GM23338 (cell line): ENCODE data around the gene SMYD3. TPM values are rescaled to one million over a fixed set of nuclear protein-coding genes. Genes with fewer than 3 reads are reported as not detected.

Source experiments
- ATAC-seq: fragments of 200-7000 bp; cut with Tn5 transposase; 3 replicates; pipeline ENCODE4 v1.9.1; 2020
- DNase-seq: peaks from one replicate; pipeline ENCODE4 v3.0.0-alpha.2; 2015; ENCODE audit warnings: low spot score
- H2AFZ ChIP-seq: fragments of 200-600 bp; sonication (generic); 2 replicates; pipeline ENCODE4 v1.8.0; 2016; ENCODE audit warnings: antibody characterized with exemption, mild to moderate bottlenecking, moderate library complexity
- H3F3A ChIP-seq: fragments of 200-600 bp; sonication (generic); replicated peaks from 2 replicates; pipeline ENCODE4 v1.8.0; 2017; ENCODE audit warnings: antibody characterized with exemption, mixed run types, low read depth
- H3K27ac ChIP-seq: fragments of 200-600 bp; sonication (generic); 2 replicates; pipeline ENCODE4 v1.6.1; 2016; ENCODE audit warnings: low read depth
- H3K27me3 ChIP-seq: fragments of 200-600 bp; sonication (generic); 2 replicates; pipeline ENCODE4 v1.8.0; 2016; ENCODE audit warnings: mild to moderate bottlenecking, mixed run types, moderate library complexity; ENCODE audit not compliant: insufficient read depth
- H3K36me3 ChIP-seq: fragments of 200-600 bp; sonication (generic); 2 replicates; pipeline ENCODE4 v1.8.0; 2016; ENCODE audit warnings: mild to moderate bottlenecking; ENCODE audit not compliant: insufficient read depth
- H3K4me1 ChIP-seq: fragments of 200-600 bp; sonication (generic); 2 replicates; pipeline ENCODE4 v1.8.0; 2016; ENCODE audit warnings: mild to moderate bottlenecking, moderate library complexity; ENCODE audit not compliant: insufficient read depth
- H3K4me2 ChIP-seq: fragments of 200-600 bp; sonication (generic); 2 replicates; pipeline ENCODE4 v1.7.1; 2017; ENCODE audit warnings: mixed run types
- H3K4me3 ChIP-seq: fragments of 200-600 bp; sonication (generic); 2 replicates; pipeline ENCODE4 v1.6.1; 2016; ENCODE audit warnings: mixed run types
- H3K79me2 ChIP-seq: fragments of 200-600 bp; sonication (generic); replicated peaks from 2 replicates; pipeline ENCODE4 v1.8.0; 2017; ENCODE audit warnings: mild to moderate bottlenecking; ENCODE audit not compliant: insufficient read depth
- H3K9me2 ChIP-seq: fragments of 200-600 bp; sonication (generic); 2 replicates; pipeline ENCODE4 v1.8.0; 2017; ENCODE audit not compliant: insufficient read depth
- H4K20me1 ChIP-seq: fragments of 200-600 bp; sonication (generic); replicated peaks from 2 replicates; pipeline ENCODE4 v1.8.0; 2017; ENCODE audit warnings: mild to moderate bottlenecking; ENCODE audit not compliant: insufficient read depth
- H3K27ac Mint-ChIP-seq: 2 replicates; pipeline ENCODE4 v1.8.0; 2020; ENCODE audit warnings: inconsistent platforms, mild to moderate bottlenecking, moderate library complexity, mixed read lengths
- H3K27me3 Mint-ChIP-seq: 3 replicates; pipeline ENCODE4 v1.8.0; 2022; ENCODE audit warnings: low read depth, mild to moderate bottlenecking, moderate library complexity, mixed read lengths, inconsistent platforms; ENCODE audit not compliant: insufficient read depth, poor library complexity
- H3K36me3 Mint-ChIP-seq: 3 replicates; pipeline ENCODE4 v1.8.0; 2021; ENCODE audit warnings: low read depth, mild to moderate bottlenecking, inconsistent platforms, moderate library complexity, mixed read lengths
- H3K4me1 Mint-ChIP-seq: 3 replicates; pipeline ENCODE4 v1.8.0; 2020; ENCODE audit warnings: mild to moderate bottlenecking, inconsistent platforms, mixed read lengths
- H3K4me3 Mint-ChIP-seq: 3 replicates; pipeline ENCODE4 v1.8.0; 2021; ENCODE audit warnings: moderate library complexity, mild to moderate bottlenecking, inconsistent platforms, mixed read lengths
- H3K9me3 Mint-ChIP-seq: 3 replicates; pipeline ENCODE4 v1.8.0; 2020; ENCODE audit warnings: moderate library complexity, mild to moderate bottlenecking, inconsistent platforms, mixed read lengths
- CREB1 ChIP-seq: fragments of 250-450 bp; sonication (Bioruptor Pico); IDR thresholded peaks from 2 replicates; pipeline ENCODE4 v1.5.0; 2020; ENCODE audit warnings: low read depth, mild to moderate bottlenecking, moderate library complexity
- EZH2 ChIP-seq: fragments of 200-600 bp; sonication (generic); IDR thresholded peaks from one replicate; pipeline ENCODE4 v1.8.0; 2017; ENCODE audit warnings: antibody characterized with exemption, mild to moderate bottlenecking, low read depth; ENCODE audit not compliant: unreplicated experiment
- EZH2phosphoT487 ChIP-seq: fragments of 200-600 bp; sonication (generic); IDR thresholded peaks from one replicate; pipeline ENCODE4 v1.8.1; 2018; ENCODE audit warnings: antibody characterized with exemption; ENCODE audit not compliant: unreplicated experiment
- JUNB ChIP-seq: IDR thresholded peaks from one replicate; pipeline ENCODE4 v1.6.1; 2016; ENCODE audit warnings: antibody characterized with exemption; ENCODE audit not compliant: unreplicated experiment
- NANOG ChIP-seq: IDR thresholded peaks from 2 replicates; pipeline ENCODE4 v1.6.1; 2016; ENCODE audit warnings: antibody characterized with exemption, borderline replicate concordance
- POLR2AphosphoS5 ChIP-seq: IDR thresholded peaks from 2 replicates; pipeline ENCODE4 v1.6.1; 2016; ENCODE audit warnings: antibody characterized with exemption, low read depth
- REST ChIP-seq: IDR thresholded peaks from one replicate; pipeline ENCODE4 v1.6.1; 2018; ENCODE audit warnings: antibody characterized with exemption; ENCODE audit not compliant: unreplicated experiment
- STAT1 ChIP-seq: IDR thresholded peaks from one replicate; pipeline ENCODE4 v1.6.1; 2016; ENCODE audit warnings: antibody characterized with exemption; ENCODE audit not compliant: unreplicated experiment
- ZNF114 ChIP-seq: fragments of 250-450 bp; sonication (Bioruptor Pico); IDR thresholded peaks from 2 replicates; pipeline ENCODE4 v1.5.0; 2020; ENCODE audit warnings: mild to moderate bottlenecking, moderate library complexity
- ZNF331 ChIP-seq: fragments of 250-450 bp; sonication (Bioruptor Pico); IDR thresholded peaks from 2 replicates; pipeline ENCODE4 v1.5.0; 2020; ENCODE audit warnings: low read depth, mild to moderate bottlenecking, moderate library complexity
- ZNF462 ChIP-seq: fragments of 250-450 bp; sonication (Bioruptor Pico); IDR thresholded peaks from 2 replicates; pipeline ENCODE4 v1.5.0; 2020; ENCODE audit warnings: mild to moderate bottlenecking, moderate library complexity
- polyA plus RNA-seq: library from polyadenylated mRNA; unstranded; fragments of >200 nt; fragmentation: Nextera tagmentation; extraction: Ambion mirVana; gene quantifications from 2 replicates; pipeline ENCODE4 v1.2.1, GENCODE V29; 2016
- total RNA-seq: library from RNA; depleted of rRNA; stranded (reverse); fragments of >200 nt; shearing (Covaris generic); gene quantifications from 2 replicates; pipeline ENCODE4 v1.2.3, GENCODE V29; 2014
- TF ChIP-seq, protein P1 (sequence below), 2 experiments: fragments of 200-600 bp in 1 of 2; sonication (generic) in 1 of 2; conservative IDR thresholded peaks; 2 replicates each; pipeline versions ENCODE4 v1.5.1 to v1.6.1; 2016 to 2017; ENCODE audit warnings: antibody characterized with exemption in 2 of 2, low read depth in 2 of 2, mild to moderate bottlenecking in 2 of 2, moderate library complexity in 1 of 2
- TF ChIP-seq, protein P2 (sequence below): IDR thresholded peaks from 2 replicates; pipeline ENCODE4 v1.6.1; 2016; ENCODE audit warnings: antibody characterized with exemption

SMYD3 gene
- total and polyA plus RNA-seq, 2 experiments from 2014 or later = 31.8 to 34.4 TPM

- Histone ChIP-seq H3K9me2 (no peaks in the 10 kb centered on the region), H2AFZ (no peak overlapping the region), H3K4me2 (no peak overlapping the region), H3F3A (no peaks in the 10 kb centered on the region), H3K27me3 (no peaks in the 10 kb centered on the region), H3K4me1 (0 out of 2 replicates have a peak, but pooled peaks cover 10% of the 10 kb centered on the region), H3K79me2 (no peaks in the 10 kb centered on the region), H3K36me3 (no peaks in the 10 kb centered on the region), H3K4me3 (no peak overlapping the region), H3K27ac (no peak overlapping the region), H4K20me1 (no peaks in the 10 kb centered on the region)
- Mint-ChIP-seq H3K4me1 (peaks cover 29% of the 10 kb centered on the region), H3K36me3 (no peaks in the 10 kb centered on the region), H3K27ac (peak overlapping the region; percentile 29), H3K9me3 (no peaks in the 10 kb centered on the region), H3K27me3 (no peaks in the 10 kb centered on the region), H3K4me3 (no peak overlapping the region)
- DNase-seq (no peak), ATAC-seq (no peak)
- TF ChIP-seq CREB1 = no peak
- TF ChIP-seq, protein P1, sequence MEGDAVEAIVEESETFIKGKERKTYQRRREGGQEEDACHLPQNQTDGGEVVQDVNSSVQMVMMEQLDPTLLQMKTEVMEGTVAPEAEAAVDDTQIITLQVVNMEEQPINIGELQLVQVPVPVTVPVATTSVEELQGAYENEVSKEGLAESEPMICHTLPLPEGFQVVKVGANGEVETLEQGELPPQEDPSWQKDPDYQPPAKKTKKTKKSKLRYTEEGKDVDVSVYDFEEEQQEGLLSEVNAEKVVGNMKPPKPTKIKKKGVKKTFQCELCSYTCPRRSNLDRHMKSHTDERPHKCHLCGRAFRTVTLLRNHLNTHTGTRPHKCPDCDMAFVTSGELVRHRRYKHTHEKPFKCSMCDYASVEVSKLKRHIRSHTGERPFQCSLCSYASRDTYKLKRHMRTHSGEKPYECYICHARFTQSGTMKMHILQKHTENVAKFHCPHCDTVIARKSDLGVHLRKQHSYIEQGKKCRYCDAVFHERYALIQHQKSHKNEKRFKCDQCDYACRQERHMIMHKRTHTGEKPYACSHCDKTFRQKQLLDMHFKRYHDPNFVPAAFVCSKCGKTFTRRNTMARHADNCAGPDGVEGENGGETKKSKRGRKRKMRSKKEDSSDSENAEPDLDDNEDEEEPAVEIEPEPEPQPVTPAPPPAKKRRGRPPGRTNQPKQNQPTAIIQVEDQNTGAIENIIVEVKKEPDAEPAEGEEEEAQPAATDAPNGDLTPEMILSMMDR (conservative IDR thresholded peaks at IDR 0.05; ENCODE audit: low read depth in 2 of 2) = no peak
- TF ChIP-seq POLR2AphosphoS5 = no peak
- no peak for TF ChIP-seq ZNF462 (CRISPR knock-in tag)
- no peak for TF ChIP-seq EZH2
- no peak for TF ChIP-seq NANOG
- no peak for TF ChIP-seq ZNF114 (CRISPR knock-in tag)
- TF ChIP-seq JUNB = no peak
- TF ChIP-seq EZH2phosphoT487 = no peak
- no peak for TF ChIP-seq REST
- TF ChIP-seq ZNF331 (CRISPR knock-in tag) = no peak
- TF ChIP-seq, protein P2, sequence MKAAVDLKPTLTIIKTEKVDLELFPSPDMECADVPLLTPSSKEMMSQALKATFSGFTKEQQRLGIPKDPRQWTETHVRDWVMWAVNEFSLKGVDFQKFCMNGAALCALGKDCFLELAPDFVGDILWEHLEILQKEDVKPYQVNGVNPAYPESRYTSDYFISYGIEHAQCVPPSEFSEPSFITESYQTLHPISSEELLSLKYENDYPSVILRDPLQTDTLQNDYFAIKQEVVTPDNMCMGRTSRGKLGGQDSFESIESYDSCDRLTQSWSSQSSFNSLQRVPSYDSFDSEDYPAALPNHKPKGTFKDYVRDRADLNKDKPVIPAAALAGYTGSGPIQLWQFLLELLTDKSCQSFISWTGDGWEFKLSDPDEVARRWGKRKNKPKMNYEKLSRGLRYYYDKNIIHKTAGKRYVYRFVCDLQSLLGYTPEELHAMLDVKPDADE = no peak
- no peak for TF ChIP-seq STAT1
Observed at GRCh38 chr1:246295968-246296367, 211.1 kb downstream of the SMYD3 start.
